Colonic mucosa (tissue), 4 donors: ENCODE measurements around the gene RAB24. TPM values are rescaled to one million over a fixed set of nuclear protein-coding genes. Genes with fewer than 3 reads are reported as not detected.

Experiments
- DNase-seq: peaks from one replicate; pipeline ENCODE4 v3.0.0-alpha.2; 2020
- H3K27ac ChIP-seq: fragments of 200-600 bp; one replicate; pipeline ENCODE4 v1.8.0; 2021
- H3K27me3 ChIP-seq: fragments of 200-600 bp; one replicate; pipeline ENCODE4 v1.8.0; 2021
- H3K36me3 ChIP-seq: fragments of 200-600 bp; one replicate; pipeline ENCODE4 v1.8.0; 2021
- H3K4me1 ChIP-seq: fragments of 200-600 bp; one replicate; pipeline ENCODE4 v1.8.0; 2021; ENCODE audit warnings: mild to moderate bottlenecking
- H3K4me3 ChIP-seq: fragments of 200-600 bp; one replicate; pipeline ENCODE4 v1.8.0; 2021
- H3K9ac ChIP-seq, 2 donors: one replicate each; pipeline ENCODE4 v1.7.0; 2013; ENCODE audit warnings: control low read depth in 2 of 2, low read depth in 2 of 2, low read length in 2 of 2
- H3K9me3 ChIP-seq: fragments of 200-600 bp; one replicate; pipeline ENCODE4 v1.8.0; 2021
- CTCF ChIP-seq: fragments of 200-600 bp; IDR thresholded peaks from one replicate; pipeline ENCODE4 v1.8.0; 2022; ENCODE audit warnings: antibody characterized with exemption, mild to moderate bottlenecking
- intact Hi-C: fragments of 100-400 bp; cut with DNase I; formaldehyde crosslinking; loops from one replicate; pipeline ENCODE4 v1.14.1; 2022
- total RNA-seq, 2 donors: library from RNA; stranded (reverse); fragmentation: NEBNext Ultra II Directional in 1 of 2; extraction: Animal tissue kit (Norgen Biotek cat#: 25700) in 1 of 2; gene quantifications; one replicate each; pipeline ENCODE4 v1.2.1, GENCODE V29; 2021
- donor health status: healthy.
- donor health status: DM: no; HTN: no; CAD: no.
- donor health status: DM: no; HTN: no; CAD: no.

RAB24 gene
- total RNA-seq, 2 donors from 2014 or later, result 32.9 to 39.5 TPM

GRCh38 chr5:177291735-177292134 is 11.8 kb downstream of the RAB24 start:
- Histone ChIP-seq H3K27ac (no peak overlapping the region), H3K9me3 (no peaks in the 10 kb centered on the region), H3K4me3 (no peak overlapping the region), H3K4me1 (no peaks in the 10 kb centered on the region), H3K36me3 (peaks cover 12% of the 10 kb centered on the region), H3K27me3 (no peaks in the 10 kb centered on the region), H3K9ac (no peak overlapping the region)
- no peak for DNase-seq
- no peak for TF ChIP-seq CTCF
- intact Hi-C loops, result no loop called here

DNA sequence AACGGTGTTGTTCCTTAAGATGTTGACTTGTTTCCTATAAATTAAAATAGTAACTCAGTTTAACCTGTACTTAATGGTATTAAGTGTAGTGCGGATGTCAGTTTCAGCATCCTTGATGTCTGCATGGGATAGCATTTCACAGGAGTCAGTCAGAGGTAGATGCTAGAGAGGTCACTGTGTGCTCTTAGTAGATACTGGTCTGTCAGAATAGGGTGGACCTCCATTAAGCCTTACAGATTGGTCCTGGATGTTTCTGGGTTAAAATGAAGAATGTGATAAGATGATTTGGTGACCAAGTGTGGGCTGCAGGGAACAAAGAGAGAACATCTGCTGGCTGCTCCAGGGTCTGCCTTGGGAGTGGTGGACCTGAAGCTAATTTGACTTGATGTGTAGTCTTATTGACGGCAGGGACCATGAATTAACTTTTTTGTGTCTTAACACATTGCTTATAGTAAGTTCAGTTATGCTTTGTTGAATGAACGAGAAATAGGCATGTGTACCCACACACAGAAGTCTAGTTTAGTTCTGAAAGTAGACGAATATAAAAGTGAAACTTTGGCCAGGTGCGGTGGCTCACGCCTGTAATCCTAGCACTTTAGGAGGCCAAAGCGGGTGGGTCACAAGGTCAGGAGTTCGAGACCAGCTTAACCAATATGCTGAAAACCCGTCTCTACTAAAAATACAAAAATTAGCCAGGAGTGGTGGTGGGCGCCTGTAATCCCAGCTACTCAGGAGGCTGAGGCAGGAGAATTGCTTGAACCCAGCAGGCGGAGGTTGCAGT is 12.5 kb downstream of the RAB24 start:
- H3K4me1 ChIP-seq, result no peaks in the 10 kb centered on the region
- no peak overlapping the region for H3K4me3 ChIP-seq
- H3K9ac ChIP-seq, result no peak overlapping the region
- H3K9me3 ChIP-seq, result no peaks in the 10 kb centered on the region
- no peak for TF ChIP-seq CTCF
- no peak for DNase-seq
- no peaks in the 10 kb centered on the region for H3K27me3 ChIP-seq
- no peak overlapping the region for H3K27ac ChIP-seq
- peaks cover 12% of the 10 kb centered on the region for H3K36me3 ChIP-seq
- intact Hi-C loops, result no loop called here

DNA sequence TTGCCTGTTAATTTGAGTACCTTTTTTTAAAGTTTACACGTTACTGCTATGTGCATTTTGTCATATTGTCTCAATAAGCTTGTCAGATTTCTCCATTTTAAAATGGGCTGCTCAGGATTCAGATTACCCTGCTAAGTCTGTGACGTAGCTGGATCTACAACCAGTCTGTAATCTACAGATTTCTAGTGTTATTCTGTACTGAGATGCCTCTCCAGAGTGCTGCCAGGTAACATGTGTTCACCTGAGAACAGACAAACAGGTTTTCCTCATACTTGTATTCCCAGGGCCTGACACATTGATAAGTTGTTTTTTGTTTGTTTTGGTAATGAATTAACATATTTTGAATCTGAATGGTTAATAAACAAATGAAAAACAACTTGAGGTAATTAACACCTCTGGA is 15.3 kb downstream of the RAB24 start:
- intact Hi-C loops, result no loop called here
- Histone ChIP-seq H3K27me3 (no peaks in the 10 kb centered on the region), H3K4me3 (no peak overlapping the region), H3K9ac (no peak overlapping the region), H3K9me3 (no peaks in the 10 kb centered on the region), H3K4me1 (no peaks in the 10 kb centered on the region), H3K36me3 (peaks cover 8% of the 10 kb centered on the region), H3K27ac (no peak overlapping the region)
- no peak for TF ChIP-seq CTCF
- no peak for DNase-seq

DNA sequence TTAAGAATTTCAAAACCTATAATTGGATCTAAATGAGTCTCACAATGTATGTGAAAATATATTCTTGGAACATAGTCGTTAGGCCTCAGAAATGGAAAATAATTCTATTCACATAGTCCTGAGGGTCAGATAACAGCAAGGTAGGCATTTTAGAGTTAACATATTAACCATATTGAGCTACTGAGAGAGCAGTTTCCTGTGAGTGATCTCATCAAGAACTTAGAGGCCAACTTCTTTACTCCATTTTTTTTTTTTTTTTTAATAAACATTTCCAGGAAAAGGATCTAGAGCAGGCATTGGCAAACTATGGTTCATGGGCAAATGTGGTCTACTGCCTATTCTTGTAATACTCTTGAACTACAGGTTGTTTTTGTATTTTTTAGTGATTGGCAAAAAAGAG is 26.6 kb downstream of the RAB24 start:
- no peak for TF ChIP-seq CTCF
- no peak for DNase-seq
- Histone ChIP-seq H3K27me3 (no peaks in the 10 kb centered on the region), H3K4me3 (no peak overlapping the region), H3K9me3 (no peaks in the 10 kb centered on the region), H3K4me1 (no peaks in the 10 kb centered on the region), H3K36me3 (peaks cover 25% of the 10 kb centered on the region), H3K27ac (no peak overlapping the region), H3K9ac (no peak overlapping the region)
- intact Hi-C loops, result no loop called here

GRCh38 chr5:177275883-177276282 is 27.6 kb downstream of the RAB24 start:
- no peak for TF ChIP-seq CTCF
- Histone ChIP-seq H3K9me3 (no peaks in the 10 kb centered on the region), H3K9ac (no peak overlapping the region), H3K4me1 (no peaks in the 10 kb centered on the region), H3K27me3 (no peaks in the 10 kb centered on the region), H3K27ac (no peak overlapping the region), H3K36me3 (peaks cover 15% of the 10 kb centered on the region), H3K4me3 (no peak overlapping the region)
- DNase-seq, result no peak
- intact Hi-C loops, result no loop called here
